Right cardiac atrium (tissue), 5 donors: ENCODE data around the gene OR2A12. TPM values are rescaled to one million over a fixed set of nuclear protein-coding genes. Genes with fewer than 3 reads are reported as not detected.

Experiments used
- ATAC-seq, 2 donors: fragments of 200-7000 bp; cut with Tn5 transposase; one replicate each; pipeline versions ENCODE4 v1.8.0 to v1.9.1; 2020; ENCODE audit warnings: moderate library complexity in 2 of 2, mild to moderate bottlenecking in 1 of 2
- DNase-seq, 3 donors: peaks; one replicate each; pipeline ENCODE4 v3.0.0-alpha.2; 2020
- H3K27ac ChIP-seq: one replicate; pipeline ENCODE4 v1.5.1; 2013; ENCODE audit warnings: mild to moderate bottlenecking, low read length, control low read depth, moderate library complexity
- H3K27me3 ChIP-seq: one replicate; pipeline ENCODE4 v1.6.1; 2013; ENCODE audit not compliant: control insufficient read depth, insufficient read depth
- H3K4me1 ChIP-seq: one replicate; pipeline ENCODE4 v1.6.1; 2013; ENCODE audit warnings: low read length; ENCODE audit not compliant: control insufficient read depth, insufficient read depth
- H3K4me3 ChIP-seq: one replicate; pipeline ENCODE4 v1.5.1; 2013; ENCODE audit warnings: low read length, control low read depth
- H3K9me3 ChIP-seq: one replicate; pipeline ENCODE4 v1.6.1; 2013; ENCODE audit warnings: low read length; ENCODE audit not compliant: control insufficient read depth
- WGBS: extraction: QIAGEN DNeasy Blood & Tissue Kit; methylation state at CpG from one replicate; pipeline ENCODE4 v1.1.7; 2013; 5-methylcytosine and 5-hydroxymethylcytosine counted together
- intact Hi-C, 4 donors: fragments of 100-400 bp; cut with DNase I; formaldehyde crosslinking; loops; one replicate each; pipeline versions ENCODE4 v1.11.0 to v1.14.0; 2022 to 2023
- polyA plus RNA-seq: library from polyadenylated mRNA; stranded (reverse); fragments of 200-250 nt; gene quantifications from one replicate; pipeline ENCODE4 v1.2.3, GENCODE V29; 2013
- total RNA-seq, 4 donors: library from RNA; stranded (reverse); fragmentation: NEBNext Ultra II Directional; extraction: Animal tissue kit (Norgen Biotek cat#: 25700); gene quantifications; one replicate each; pipeline ENCODE4 v1.2.1, GENCODE V29; 2021
- donor health status: healthy with polysubstance abuse.
- donor health status: DM: no; HTN: yes; CAD: no.
- donor health status: DM: no; HTN: no; CAD: no.
- donor health status: DM: no; HTN: yes; CAD: no; lungs with severe emphysema.
- donor health status: DM: yes; HTN: yes; CAD: no.

Gene OR2A12
- total and polyA plus RNA-seq, 5 donors, result not detected

- Histone ChIP-seq H3K9me3 (no peaks in the 10 kb centered on the region), H3K27me3 (no peaks in the 10 kb centered on the region), H3K4me1 (no peaks in the 10 kb centered on the region), H3K27ac (no peak overlapping the region), H3K4me3 (no peak overlapping the region)
- DNase-seq, result no peak
- ATAC-seq, result no peak
- 38% methylated on average over 2 of the region's 2 CpGs for WGBS
- intact Hi-C loops, result no loop called here
Measured at GRCh38 chr7:144069953-144070352, 16.1 kb upstream of the OR2A12 start.

- Histone ChIP-seq H3K27ac (no peak overlapping the region), H3K27me3 (no peaks in the 10 kb centered on the region), H3K4me3 (no peak overlapping the region), H3K9me3 (no peaks in the 10 kb centered on the region), H3K4me1 (no peaks in the 10 kb centered on the region)
- intact Hi-C loops, result no loop called here
- no peak for ATAC-seq
- 90% methylated on average over 8 of the region's 8 CpGs for WGBS
- DNase-seq, result peak in 1 of 3 donors; percentile 16
Measured at GRCh38 chr7:144074374-144074773, 11.7 kb upstream of the OR2A12 start.

GRCh38 chr7:144086730-144087129 lies 652 bp downstream of the OR2A12 start:
- DNase-seq (no peak), ATAC-seq (no peak)
- H3K27ac ChIP-seq, result no peak overlapping the region
- no peaks in the 10 kb centered on the region for H3K4me1 ChIP-seq
- no peaks in the 10 kb centered on the region for H3K9me3 ChIP-seq
- no peaks in the 10 kb centered on the region for H3K27me3 ChIP-seq
- intact Hi-C loops, result no loop called here
- WGBS, result 68% methylated on average over 4 of the region's 4 CpGs
- H3K4me3 ChIP-seq, result no peak overlapping the region

- Histone ChIP-seq H3K9me3 (no peaks in the 10 kb centered on the region), H3K4me1 (no peaks in the 10 kb centered on the region), H3K4me3 (no peak overlapping the region), H3K27me3 (no peaks in the 10 kb centered on the region), H3K27ac (no peak overlapping the region)
- intact Hi-C loops, result no loop called here
- no peak for DNase-seq
- 67% methylated on average over 1 of the region's 1 CpG for WGBS
- no peak for ATAC-seq
Measured at GRCh38 chr7:144087230-144087629, 1.2 kb downstream of the OR2A12 start.

GRCh38 chr7:144090667-144091066 lies 4.6 kb downstream of the OR2A12 start:
- WGBS, result 83% methylated on average over 3 of the region's 3 CpGs

GRCh38 chr7:144098776-144099175 lies 12.7 kb downstream of the OR2A12 start:
- intact Hi-C loops, result no loop called here
- Histone ChIP-seq H3K4me3 (no peak overlapping the region), H3K27me3 (no peaks in the 10 kb centered on the region), H3K9me3 (no peaks in the 10 kb centered on the region), H3K4me1 (no peaks in the 10 kb centered on the region), H3K27ac (no peak overlapping the region)
- no peak for ATAC-seq
- no peak for DNase-seq

More at GRCh38 chr7:144090667-144091066, 4.6 kb downstream of the OR2A12 start:
- H3K9me3 ChIP-seq, result no peaks in the 10 kb centered on the region
- DNase-seq (no peak), ATAC-seq (no peak)
- H3K4me1 ChIP-seq, result no peaks in the 10 kb centered on the region
- intact Hi-C loops, result no loop called here
- H3K27ac ChIP-seq, result no peak overlapping the region
- no peaks in the 10 kb centered on the region for H3K27me3 ChIP-seq
- H3K4me3 ChIP-seq, result no peak overlapping the region

- Histone ChIP-seq H3K4me1 (no peaks in the 10 kb centered on the region), H3K27me3 (no peaks in the 10 kb centered on the region)
- intact Hi-C loops, result no loop called here
Measured at GRCh38 chr7:144100607-144101006, 14.5 kb downstream of the OR2A12 start.

GRCh38 chr7:144102041-144102440 lies 16.0 kb downstream of the OR2A12 start:
- ATAC-seq, result no peak
- intact Hi-C loops, result no loop called here
- DNase-seq, result no peak
- Histone ChIP-seq H3K27ac (no peak overlapping the region), H3K4me3 (no peak overlapping the region), H3K4me1 (no peaks in the 10 kb centered on the region), H3K27me3 (no peaks in the 10 kb centered on the region), H3K9me3 (no peaks in the 10 kb centered on the region)

More at GRCh38 chr7:144100607-144101006, 14.5 kb downstream of the OR2A12 start:
- Histone ChIP-seq H3K27ac (no peak overlapping the region), H3K9me3 (no peaks in the 10 kb centered on the region), H3K4me3 (no peak overlapping the region)
- no peak for ATAC-seq
- no peak for DNase-seq
- WGBS, result 57% methylated on average over 3 of the region's 3 CpGs

- ATAC-seq, result no peak
Measured at GRCh38 chr7:144105211-144105610, 19.1 kb downstream of the OR2A12 start.

GRCh38 chr7:144109283-144109682 lies 23.2 kb downstream of the OR2A12 start, which contains the start of gene OR2A2:
TSS of gene OR2A2 (plus strand) at chr7:144109583. CDS start at chr7:144109583, 0 bp downstream.
- no peaks in the 10 kb centered on the region for H3K4me1 ChIP-seq
- no peak within 1 kb of the TSS for H3K4me3 ChIP-seq
- no peaks in the 10 kb centered on the region for H3K9me3 ChIP-seq
- intact Hi-C loops, result no loop called here
- no peak within 1 kb of the TSS for H3K27ac ChIP-seq
- DNase-seq (no peak), ATAC-seq (no peak)
- H3K27me3 ChIP-seq, result no peaks in the 10 kb centered on the region
- WGBS, result 87% methylated on average over 2 of the region's 2 CpGs

More at GRCh38 chr7:144105211-144105610, 19.1 kb downstream of the OR2A12 start:
- Histone ChIP-seq H3K27ac (no peak overlapping the region), H3K4me1 (no peaks in the 10 kb centered on the region), H3K4me3 (no peak overlapping the region), H3K27me3 (no peaks in the 10 kb centered on the region), H3K9me3 (no peaks in the 10 kb centered on the region)
- no peak for DNase-seq
- intact Hi-C loops, result no loop called here

- DNase-seq (no peak), ATAC-seq (no peak)
- Histone ChIP-seq H3K9me3 (no peaks in the 10 kb centered on the region), H3K4me1 (no peaks in the 10 kb centered on the region), H3K4me3 (no peak overlapping the region), H3K27me3 (no peaks in the 10 kb centered on the region), H3K27ac (no peak overlapping the region)
- intact Hi-C loops, result no loop called here
- whole genome bisulfite sequencing, result 77% methylated on average over 5 of the region's 5 CpGs
Measured at GRCh38 chr7:144110272-144110671, 24.2 kb downstream of the OR2A12 start.

GRCh38 chr7:144113651-144114050 lies 27.6 kb downstream of the OR2A12 start:
- ATAC-seq (no peak), DNase-seq (no peak)
- Histone ChIP-seq H3K4me1 (no peaks in the 10 kb centered on the region), H3K27me3 (no peaks in the 10 kb centered on the region), H3K27ac (no peak overlapping the region), H3K9me3 (no peaks in the 10 kb centered on the region), H3K4me3 (no peak overlapping the region)
- 31% methylated on average over 1 of the region's 1 CpG for WGBS
- intact Hi-C loops, result no loop called here
